CD4-positive, alpha-beta T cell treated with Interleukin-17A for 4 hours (primary cell): ENCODE results near the gene CBLC.
"Not testable (repeated sequence)": the region's sequence is repeated elsewhere in the genome, so short reads cannot be mapped to it uniquely, and the experiment has no call there.

Source experiments
- DNase-seq: peaks from one replicate; pipeline ENCODE4 v3.0.0-alpha.2; 2020; ENCODE audit warnings: mixed read lengths

CBLC gene

DNA sequence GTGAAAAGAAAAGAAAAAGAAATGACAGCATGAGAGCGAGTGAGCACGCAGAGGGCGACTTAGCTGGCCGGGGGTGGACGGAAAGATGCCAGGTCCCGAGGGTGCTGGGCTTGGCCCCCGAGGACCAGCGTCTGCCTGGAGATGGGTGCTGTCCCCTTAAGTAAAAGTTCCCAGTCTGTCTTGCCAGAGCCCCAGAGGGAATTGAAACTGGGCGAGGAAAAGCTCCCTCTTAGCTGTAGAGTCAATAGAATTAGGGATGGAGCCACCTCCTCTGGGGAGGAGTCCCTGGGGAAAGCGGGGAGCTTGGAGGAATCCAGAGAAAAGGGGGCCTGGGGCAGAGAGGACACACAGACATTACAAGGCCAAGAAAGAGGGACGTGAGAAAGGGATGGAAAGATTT lies 44.5 kb downstream of the CBLC start:
- DNase-seq, result no peak

- no peak for DNase-seq
Observed at GRCh38 chr19:44822670-44823372, 45.1 kb downstream of the CBLC start.

- DNase-seq, result no peak
Observed at GRCh38 chr19:44823373-44823698, 45.6 kb downstream of the CBLC start.

DNA sequence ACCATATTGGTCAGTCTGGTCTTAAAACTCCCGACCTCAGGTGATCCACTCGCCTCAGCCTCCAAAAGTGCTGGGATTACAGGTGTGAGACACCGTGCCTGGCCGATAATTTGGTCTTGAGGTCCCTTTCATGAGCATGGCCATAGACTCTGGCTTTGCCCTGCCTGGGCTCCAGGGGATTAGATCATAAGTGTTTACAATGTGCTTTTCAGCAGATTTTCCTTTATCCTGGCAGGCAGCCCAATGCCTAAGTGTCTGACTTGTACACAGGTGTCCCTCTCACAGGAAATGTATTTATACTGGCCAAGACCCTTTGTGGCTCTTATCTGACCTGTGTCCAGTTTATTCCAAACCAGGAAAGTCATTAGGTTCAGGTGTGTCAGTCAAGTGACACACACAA lies 47.1 kb downstream of the CBLC start:
- DNase-seq, result no peak

- DNase-seq, result not testable (repeated sequence)
Observed at GRCh38 chr19:44832875-44833274, 55.2 kb downstream of the CBLC start.

- not testable (repeated sequence) for DNase-seq
Observed at GRCh38 chr19:44834399-44834798, 56.7 kb downstream of the CBLC start.

DNA sequence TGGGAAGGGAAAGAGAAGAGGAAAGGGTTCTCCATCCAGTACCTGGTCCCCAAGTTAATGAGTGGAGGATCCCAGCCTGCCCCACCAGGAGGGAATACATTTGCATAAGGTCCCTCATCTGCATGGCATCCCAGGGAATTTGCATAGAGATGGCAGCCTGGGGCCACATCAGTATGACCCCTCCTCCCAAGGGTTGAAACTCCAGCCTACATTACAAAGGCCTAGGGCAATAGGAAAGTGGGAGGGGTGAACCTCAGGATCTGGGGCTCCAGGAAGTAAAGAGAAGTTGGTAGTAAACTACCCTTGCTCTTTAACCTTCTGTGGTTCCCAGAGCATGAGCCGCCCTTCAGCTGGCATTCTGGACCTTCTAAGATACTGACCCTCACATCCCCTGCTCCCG lies 61.6 kb downstream of the CBLC start:
- DNase-seq, result no peak

DNA sequence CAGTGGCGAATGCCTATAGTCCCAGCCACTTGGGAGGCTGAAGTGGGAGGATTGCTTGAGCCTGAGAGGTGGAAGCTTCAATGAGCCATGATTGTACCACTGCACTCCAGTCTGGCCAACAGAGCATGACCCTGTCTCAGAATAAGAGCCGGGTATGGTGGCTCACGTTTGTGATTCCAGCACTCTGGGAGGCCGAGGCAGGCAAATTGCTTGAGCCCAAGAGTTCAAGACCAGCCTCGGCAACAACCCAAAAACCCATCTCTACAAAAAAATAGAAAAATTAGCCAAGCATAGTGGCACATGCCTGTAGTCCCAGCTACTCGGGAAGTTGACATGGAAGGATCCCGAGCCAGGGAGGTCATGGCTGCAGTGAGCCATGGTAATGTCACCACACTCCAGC lies 63.1 kb downstream of the CBLC start:
- DNase-seq, result no peak

GRCh38 chr19:44841231-44841630 lies 63.5 kb downstream of the CBLC start:
- DNase-seq, result no peak

- DNase-seq, result no peak
Observed at GRCh38 chr19:44845286-44845611, 67.6 kb downstream of the CBLC start.

- peak; percentile 82 for DNase-seq
Observed at GRCh38 chr19:44845612-44846454, 68.1 kb downstream of the CBLC start, which contains the start of gene NECTIN2. Gene NECTIN2 (plus strand): TSS chr19:44846297. CDS start chr19:44846526, 229 bp downstream.

DNA sequence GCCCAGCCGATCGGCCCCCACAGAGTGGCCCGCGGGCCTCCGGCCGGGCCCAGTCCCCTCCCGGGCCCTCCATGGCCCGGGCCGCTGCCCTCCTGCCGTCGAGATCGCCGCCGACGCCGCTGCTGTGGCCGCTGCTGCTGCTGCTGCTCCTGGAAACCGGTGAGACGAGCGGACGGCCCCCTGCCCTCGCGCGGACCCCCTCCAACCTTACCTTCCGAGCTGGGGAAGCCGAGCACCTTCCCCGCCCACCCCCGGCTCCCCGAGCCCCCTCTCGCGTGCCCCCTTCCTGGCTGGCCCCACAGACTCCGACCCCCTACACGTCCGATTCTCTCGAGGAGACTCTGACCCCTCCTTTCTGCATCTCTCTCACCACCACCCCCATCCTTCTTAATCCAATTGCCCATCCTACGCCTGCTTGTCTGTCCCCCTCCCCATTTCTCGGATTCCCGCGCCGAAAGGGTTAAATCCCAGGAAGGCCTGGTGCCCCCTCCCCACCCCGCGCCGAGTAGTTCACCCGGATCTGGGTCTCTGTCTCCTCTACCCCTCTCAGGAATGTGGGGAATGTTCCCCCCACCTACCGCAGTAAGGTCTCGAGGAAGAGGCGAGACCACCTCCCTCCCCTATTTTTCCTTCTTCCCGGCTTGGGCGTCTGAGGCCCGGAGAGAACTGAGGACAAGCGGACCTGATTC lies 68.9 kb downstream of the CBLC start:
- DNase-seq, result no peak

- DNase-seq, result peak; percentile 20
Observed at GRCh38 chr19:44847144-44848035, 69.7 kb downstream of the CBLC start.

GRCh38 chr19:44848036-44848811 lies 70.5 kb downstream of the CBLC start:
- peak; percentile 12 for DNase-seq

DNA sequence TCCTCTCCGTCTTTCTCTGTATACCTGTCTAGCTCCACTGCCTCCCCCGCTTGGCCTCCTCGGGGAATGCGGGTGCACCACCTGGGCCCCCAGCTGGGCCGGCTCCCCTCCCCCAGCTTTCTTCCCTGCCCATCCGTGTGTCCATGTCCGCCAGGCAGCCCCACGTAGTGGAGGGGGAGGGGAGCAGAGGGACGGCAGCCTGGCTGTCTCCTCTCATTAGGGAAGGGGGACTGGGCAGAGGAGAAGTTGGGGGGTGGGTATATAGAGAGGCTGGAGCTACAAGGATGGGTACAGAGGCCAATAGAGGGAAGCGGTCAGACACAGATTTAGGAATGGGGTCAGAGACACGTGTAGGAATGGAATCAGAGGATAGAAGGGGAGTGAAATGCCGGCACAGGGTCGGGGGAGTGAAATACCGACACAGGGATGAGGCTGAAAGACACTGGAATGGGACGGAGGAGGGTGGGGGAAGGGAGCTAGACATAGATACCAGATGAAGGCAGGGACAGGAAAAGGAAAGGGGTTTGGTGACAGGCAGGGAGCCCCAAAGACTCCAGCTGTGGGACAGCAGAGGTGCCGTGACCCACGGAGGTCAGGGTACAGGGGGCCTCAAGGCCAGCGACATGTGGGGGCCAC lies 71.2 kb downstream of the CBLC start:
- no peak for DNase-seq
